Esophagus muscularis mucosa (tissue), 3 donors: Measurements from ENCODE around the gene RPH3AL.

ENCODE experiments used
- CTCF ChIP-seq, 3 experiments: fragments of 200-600 bp in 2 of 3; fragments of 450-650 bp in 1 of 3; sonication (generic) in 2 of 3; IDR thresholded peaks; one replicate each; pipeline ENCODE4 v1.5.1; 2017 to 2019; ENCODE audit warnings: antibody characterized with exemption in 3 of 3, mild to moderate bottlenecking in 2 of 3, moderate library complexity in 1 of 3
- POLR2AphosphoS5 ChIP-seq, 2 donors: sonication (generic); formaldehyde crosslinking; IDR thresholded peaks; one replicate each; pipeline ENCODE4 v1.6.1; 2017; ENCODE audit warnings: antibody characterized with exemption in 2 of 2

GRCh38 chr17:227078-227945, 125.3 kb downstream of the RPH3AL start:
- TF ChIP-seq POLR2AphosphoS5 (IDR thresholded peaks at IDR 0.05) (no peak), CTCF (IDR thresholded peaks at IDR 0.05) (no peak)
